Measurements from ENCODE around the gene FLNB.

DNA sequence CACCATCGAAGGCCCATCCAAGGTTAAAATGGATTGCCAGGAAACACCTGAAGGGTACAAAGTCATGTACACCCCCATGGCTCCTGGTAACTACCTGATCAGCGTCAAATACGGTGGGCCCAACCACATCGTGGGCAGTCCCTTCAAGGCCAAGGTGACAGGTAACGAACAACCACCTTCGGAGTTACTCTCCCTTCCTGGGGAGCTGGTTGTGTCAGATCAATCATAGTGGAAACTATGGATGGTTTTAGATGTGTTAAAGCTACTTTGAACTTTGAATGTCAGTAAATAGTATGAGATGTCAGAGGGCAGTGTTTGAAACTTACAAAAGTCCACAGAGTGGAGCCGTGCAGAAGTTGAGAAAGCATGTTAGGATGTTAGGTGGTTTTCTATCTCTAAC is 160.3 kb downstream of the FLNB start:
- TF ChIP-seq CTCF (conservative IDR thresholded peaks at IDR 0.05) = no peak
- TF ChIP-seq ZFX (IDR thresholded peaks at IDR 0.05) = no peak
